ENCODE measurements around the gene XYLT1. TPM values are rescaled to one million over a fixed set of nuclear protein-coding genes. Genes with fewer than 3 reads are reported as not detected.

Gene XYLT1
- total and polyA plus RNA-seq, 2 of the 8 experiments (the other 6 are each of a cell fraction or from before 2014, with no cell fraction given) = 6.6 to 25.4 TPM

DNA sequence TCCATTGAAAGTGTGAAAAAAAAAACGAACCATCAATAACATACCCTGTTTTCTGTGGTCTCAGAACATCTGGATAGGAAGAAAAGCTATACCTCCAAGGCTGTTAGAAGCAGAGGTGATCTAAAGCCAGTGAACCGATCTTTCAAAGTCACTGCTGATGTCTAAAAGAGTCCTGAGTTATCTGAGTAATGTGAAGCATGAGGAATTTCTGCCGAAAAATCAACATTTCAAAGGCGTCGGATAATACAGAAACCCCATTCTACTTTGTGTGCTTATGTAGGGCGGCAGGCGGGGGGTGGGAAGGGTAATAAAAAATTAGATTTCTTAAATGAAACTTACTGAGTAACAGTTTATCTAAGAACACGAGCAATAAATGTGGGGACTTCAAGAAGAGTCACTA, 3.9 kb downstream of the XYLT1 start (continued):
- TF ChIP-seq, protein P1, sequence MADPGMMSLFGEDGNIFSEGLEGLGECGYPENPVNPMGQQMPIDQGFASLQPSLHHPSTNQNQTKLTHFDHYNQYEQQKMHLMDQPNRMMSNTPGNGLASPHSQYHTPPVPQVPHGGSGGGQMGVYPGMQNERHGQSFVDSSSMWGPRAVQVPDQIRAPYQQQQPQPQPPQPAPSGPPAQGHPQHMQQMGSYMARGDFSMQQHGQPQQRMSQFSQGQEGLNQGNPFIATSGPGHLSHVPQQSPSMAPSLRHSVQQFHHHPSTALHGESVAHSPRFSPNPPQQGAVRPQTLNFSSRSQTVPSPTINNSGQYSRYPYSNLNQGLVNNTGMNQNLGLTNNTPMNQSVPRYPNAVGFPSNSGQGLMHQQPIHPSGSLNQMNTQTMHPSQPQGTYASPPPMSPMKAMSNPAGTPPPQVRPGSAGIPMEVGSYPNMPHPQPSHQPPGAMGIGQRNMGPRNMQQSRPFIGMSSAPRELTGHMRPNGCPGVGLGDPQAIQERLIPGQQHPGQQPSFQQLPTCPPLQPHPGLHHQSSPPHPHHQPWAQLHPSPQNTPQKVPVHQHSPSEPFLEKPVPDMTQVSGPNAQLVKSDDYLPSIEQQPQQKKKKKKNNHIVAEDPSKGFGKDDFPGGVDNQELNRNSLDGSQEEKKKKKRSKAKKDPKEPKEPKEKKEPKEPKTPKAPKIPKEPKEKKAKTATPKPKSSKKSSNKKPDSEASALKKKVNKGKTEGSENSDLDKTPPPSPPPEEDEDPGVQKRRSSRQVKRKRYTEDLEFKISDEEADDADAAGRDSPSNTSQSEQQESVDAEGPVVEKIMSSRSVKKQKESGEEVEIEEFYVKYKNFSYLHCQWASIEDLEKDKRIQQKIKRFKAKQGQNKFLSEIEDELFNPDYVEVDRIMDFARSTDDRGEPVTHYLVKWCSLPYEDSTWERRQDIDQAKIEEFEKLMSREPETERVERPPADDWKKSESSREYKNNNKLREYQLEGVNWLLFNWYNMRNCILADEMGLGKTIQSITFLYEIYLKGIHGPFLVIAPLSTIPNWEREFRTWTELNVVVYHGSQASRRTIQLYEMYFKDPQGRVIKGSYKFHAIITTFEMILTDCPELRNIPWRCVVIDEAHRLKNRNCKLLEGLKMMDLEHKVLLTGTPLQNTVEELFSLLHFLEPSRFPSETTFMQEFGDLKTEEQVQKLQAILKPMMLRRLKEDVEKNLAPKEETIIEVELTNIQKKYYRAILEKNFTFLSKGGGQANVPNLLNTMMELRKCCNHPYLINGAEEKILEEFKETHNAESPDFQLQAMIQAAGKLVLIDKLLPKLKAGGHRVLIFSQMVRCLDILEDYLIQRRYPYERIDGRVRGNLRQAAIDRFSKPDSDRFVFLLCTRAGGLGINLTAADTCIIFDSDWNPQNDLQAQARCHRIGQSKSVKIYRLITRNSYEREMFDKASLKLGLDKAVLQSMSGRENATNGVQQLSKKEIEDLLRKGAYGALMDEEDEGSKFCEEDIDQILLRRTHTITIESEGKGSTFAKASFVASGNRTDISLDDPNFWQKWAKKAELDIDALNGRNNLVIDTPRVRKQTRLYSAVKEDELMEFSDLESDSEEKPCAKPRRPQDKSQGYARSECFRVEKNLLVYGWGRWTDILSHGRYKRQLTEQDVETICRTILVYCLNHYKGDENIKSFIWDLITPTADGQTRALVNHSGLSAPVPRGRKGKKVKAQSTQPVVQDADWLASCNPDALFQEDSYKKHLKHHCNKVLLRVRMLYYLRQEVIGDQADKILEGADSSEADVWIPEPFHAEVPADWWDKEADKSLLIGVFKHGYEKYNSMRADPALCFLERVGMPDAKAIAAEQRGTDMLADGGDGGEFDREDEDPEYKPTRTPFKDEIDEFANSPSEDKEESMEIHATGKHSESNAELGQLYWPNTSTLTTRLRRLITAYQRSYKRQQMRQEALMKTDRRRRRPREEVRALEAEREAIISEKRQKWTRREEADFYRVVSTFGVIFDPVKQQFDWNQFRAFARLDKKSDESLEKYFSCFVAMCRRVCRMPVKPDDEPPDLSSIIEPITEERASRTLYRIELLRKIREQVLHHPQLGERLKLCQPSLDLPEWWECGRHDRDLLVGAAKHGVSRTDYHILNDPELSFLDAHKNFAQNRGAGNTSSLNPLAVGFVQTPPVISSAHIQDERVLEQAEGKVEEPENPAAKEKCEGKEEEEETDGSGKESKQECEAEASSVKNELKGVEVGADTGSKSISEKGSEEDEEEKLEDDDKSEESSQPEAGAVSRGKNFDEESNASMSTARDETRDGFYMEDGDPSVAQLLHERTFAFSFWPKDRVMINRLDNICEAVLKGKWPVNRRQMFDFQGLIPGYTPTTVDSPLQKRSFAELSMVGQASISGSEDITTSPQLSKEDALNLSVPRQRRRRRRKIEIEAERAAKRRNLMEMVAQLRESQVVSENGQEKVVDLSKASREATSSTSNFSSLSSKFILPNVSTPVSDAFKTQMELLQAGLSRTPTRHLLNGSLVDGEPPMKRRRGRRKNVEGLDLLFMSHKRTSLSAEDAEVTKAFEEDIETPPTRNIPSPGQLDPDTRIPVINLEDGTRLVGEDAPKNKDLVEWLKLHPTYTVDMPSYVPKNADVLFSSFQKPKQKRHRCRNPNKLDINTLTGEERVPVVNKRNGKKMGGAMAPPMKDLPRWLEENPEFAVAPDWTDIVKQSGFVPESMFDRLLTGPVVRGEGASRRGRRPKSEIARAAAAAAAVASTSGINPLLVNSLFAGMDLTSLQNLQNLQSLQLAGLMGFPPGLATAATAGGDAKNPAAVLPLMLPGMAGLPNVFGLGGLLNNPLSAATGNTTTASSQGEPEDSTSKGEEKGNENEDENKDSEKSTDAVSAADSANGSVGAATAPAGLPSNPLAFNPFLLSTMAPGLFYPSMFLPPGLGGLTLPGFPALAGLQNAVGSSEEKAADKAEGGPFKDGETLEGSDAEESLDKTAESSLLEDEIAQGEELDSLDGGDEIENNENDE (IDR thresholded peaks at IDR 0.05; ENCODE audit: insufficient replicate concordance, low read length) = no peak
- TF ChIP-seq BACH1 (IDR thresholded peaks at IDR 0.05; ENCODE audit: low read length) (no peak), RBBP5 (IDR thresholded peaks at IDR 0.05; ENCODE audit: borderline replicate concordance, low read depth, low read length) (no peak), CBX8 (IDR thresholded peaks at IDR 0.05; ENCODE audit: borderline replicate concordance, low read depth, low read length) (no peak), CHD1 (IDR thresholded peaks at IDR 0.05; ENCODE audit: low read depth, low read length) (no peak), BRCA1 (IDR thresholded peaks at IDR 0.05; ENCODE audit: low read depth, low read length) (no peak), MAFK (IDR thresholded peaks at IDR 0.05; ENCODE audit: low read depth, low read length) (no peak), ATF2 (IDR thresholded peaks at IDR 0.05; ENCODE audit: low read length) (no peak), BCL11A (IDR thresholded peaks at IDR 0.05; ENCODE audit: low read depth in 2 of 2, low read length in 2 of 2) (no peak)

Data from H1 (cell line).